ENCODE data around the gene STOML3.
A peak's percentile ranks its signal among the peaks of the same experiment; 100 is the strongest.

Gene STOML3, protein sequence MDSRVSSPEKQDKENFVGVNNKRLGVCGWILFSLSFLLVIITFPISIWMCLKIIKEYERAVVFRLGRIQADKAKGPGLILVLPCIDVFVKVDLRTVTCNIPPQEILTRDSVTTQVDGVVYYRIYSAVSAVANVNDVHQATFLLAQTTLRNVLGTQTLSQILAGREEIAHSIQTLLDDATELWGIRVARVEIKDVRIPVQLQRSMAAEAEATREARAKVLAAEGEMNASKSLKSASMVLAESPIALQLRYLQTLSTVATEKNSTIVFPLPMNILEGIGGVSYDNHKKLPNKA

DNA sequence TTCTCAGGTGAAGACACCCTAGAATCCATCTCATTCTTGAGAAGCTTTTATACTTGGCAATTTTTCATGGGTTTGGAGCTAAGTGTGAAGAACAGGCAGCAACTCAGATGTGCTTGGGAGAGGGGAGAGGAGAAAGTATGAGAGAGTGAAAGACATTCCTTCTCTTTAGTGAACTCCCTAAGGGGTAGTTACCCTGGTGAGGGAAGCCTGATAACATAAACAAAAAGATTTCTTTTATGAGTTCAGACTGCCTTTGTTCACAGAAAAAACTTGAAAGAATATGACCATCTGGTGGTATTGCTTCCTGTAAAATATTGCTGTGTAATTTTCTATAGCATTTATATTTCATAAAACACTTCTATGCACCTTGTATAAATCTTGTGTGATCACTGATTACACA lies at the start of gene STOML3:
Gene STOML3 (minus strand): TSS at position 139 of the 400 bp plus-strand sequence. CDS start 110 bp downstream, at position 29.
- Mint-ChIP-seq H3K9me3 (no peaks in the 10 kb centered on the region), H3K27ac (ENCODE audit: low read depth) (no peak within 1 kb of the TSS), H3K4me3 (no peak within 1 kb of the TSS), H3K27me3 (no peaks in the 10 kb centered on the region), H3K36me3 (ENCODE audit: insufficient read depth) (peaks cover 2% of the 10 kb centered on the region), H3K4me1 (no peaks in the 10 kb centered on the region)
- ATAC-seq (replicated peaks; ENCODE audit: extremely low read depth, poor library complexity, severe bottlenecking) = no peak
- DNase-seq (ENCODE audit: low spot score in 2 of 2) = no peak

DNA sequence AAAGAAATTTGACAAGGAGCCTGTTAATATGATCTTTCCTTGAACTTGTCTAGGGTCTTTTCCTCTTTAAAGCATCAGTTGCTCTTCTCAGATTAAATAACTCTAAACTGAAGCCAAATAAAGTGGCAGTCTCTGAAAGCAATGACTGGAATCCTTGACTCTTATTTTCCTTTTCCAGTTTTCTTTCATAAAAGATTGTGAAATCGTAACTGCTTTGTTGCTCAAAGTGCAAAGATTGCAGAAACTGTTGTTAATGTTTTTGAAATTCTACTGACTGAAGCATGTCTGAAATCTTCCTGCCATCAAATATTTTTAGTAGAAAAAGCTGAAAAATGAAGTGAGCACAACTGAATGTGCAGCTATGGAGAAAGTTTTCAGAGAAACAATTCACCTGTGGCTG lies 49.6 kb upstream of the STOML3 start:
- ATAC-seq (replicated peaks; ENCODE audit: extremely low read depth, poor library complexity, severe bottlenecking) (no peak), DNase-seq (ENCODE audit: low spot score in 2 of 2) (no peak)
- Mint-ChIP-seq H3K27ac (ENCODE audit: low read depth) (no peak overlapping the region), H3K36me3 (ENCODE audit: insufficient read depth) (peaks cover 25% of the 10 kb centered on the region), H3K27me3 (no peaks in the 10 kb centered on the region), H3K9me3 (no peaks in the 10 kb centered on the region), H3K4me3 (no peak overlapping the region), H3K4me1 (peaks cover 25% of the 10 kb centered on the region)

DNA sequence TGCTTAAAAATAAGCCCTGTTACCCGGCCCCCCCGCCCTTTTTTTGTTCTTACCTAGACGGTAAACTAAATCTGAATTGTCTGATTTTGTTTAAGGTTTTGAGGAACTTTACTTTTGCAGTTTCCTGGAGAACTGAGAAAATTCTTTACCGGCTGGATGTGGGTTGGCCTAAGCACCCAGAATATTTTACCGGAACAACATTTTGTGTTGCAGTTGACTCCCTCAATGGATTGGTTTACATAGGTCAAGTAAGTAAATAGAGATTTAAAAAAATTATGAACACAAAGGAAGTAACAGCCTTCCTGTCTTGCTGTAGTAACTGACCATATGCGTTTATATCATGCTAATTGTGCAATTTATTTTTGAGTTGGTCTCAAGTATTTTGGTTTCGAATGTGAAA lies 48.4 kb upstream of the STOML3 start:
- ATAC-seq (replicated peaks; ENCODE audit: extremely low read depth, poor library complexity, severe bottlenecking) = no peak
- Mint-ChIP-seq H3K36me3 (ENCODE audit: insufficient read depth) (peaks cover 23% of the 10 kb centered on the region), H3K27ac (ENCODE audit: low read depth) (peak overlapping the region; percentile 86), H3K4me3 (peak overlapping the region; percentile 85), H3K4me1 (peaks cover 36% of the 10 kb centered on the region), H3K9me3 (no peaks in the 10 kb centered on the region), H3K27me3 (no peaks in the 10 kb centered on the region)
- DNase-seq (ENCODE audit: low spot score in 2 of 2) = no peak

DNA sequence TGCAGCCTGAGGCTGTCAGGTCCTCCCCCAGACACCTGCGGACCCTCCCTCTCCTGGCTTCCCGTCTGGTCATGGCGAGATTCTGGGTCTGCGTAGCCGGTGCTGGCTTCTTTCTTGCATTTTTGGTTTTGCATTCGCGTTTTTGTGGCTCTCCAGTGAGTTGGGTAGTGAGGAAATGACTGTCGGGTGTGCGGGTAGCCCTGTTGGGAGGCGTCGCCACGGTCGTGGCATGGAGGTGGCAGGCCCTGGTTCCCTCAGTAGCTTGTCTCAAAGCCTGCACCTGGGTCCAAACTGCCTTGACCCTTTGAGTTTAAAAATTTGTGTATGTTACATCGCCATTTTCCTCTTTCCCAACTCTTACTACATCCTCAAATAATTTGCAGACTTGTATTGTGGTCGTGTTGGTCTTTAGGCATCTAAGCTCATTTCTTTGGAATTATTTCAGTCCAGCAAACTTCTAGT lies 48.0 kb upstream of the STOML3 start:
- Mint-ChIP-seq H3K9me3 (no peaks in the 10 kb centered on the region), H3K4me3 (peak overlapping the region; percentile 85), H3K36me3 (ENCODE audit: insufficient read depth) (peaks cover 22% of the 10 kb centered on the region), H3K27ac (ENCODE audit: low read depth) (peak overlapping the region; percentile 86), H3K4me1 (peaks cover 39% of the 10 kb centered on the region), H3K27me3 (no peaks in the 10 kb centered on the region)
- ATAC-seq (replicated peaks; ENCODE audit: extremely low read depth, poor library complexity, severe bottlenecking) (peak; percentile 57), DNase-seq (ENCODE audit: low spot score in 2 of 2) (peak in 1 of 2 donors; percentile 50)

DNA sequence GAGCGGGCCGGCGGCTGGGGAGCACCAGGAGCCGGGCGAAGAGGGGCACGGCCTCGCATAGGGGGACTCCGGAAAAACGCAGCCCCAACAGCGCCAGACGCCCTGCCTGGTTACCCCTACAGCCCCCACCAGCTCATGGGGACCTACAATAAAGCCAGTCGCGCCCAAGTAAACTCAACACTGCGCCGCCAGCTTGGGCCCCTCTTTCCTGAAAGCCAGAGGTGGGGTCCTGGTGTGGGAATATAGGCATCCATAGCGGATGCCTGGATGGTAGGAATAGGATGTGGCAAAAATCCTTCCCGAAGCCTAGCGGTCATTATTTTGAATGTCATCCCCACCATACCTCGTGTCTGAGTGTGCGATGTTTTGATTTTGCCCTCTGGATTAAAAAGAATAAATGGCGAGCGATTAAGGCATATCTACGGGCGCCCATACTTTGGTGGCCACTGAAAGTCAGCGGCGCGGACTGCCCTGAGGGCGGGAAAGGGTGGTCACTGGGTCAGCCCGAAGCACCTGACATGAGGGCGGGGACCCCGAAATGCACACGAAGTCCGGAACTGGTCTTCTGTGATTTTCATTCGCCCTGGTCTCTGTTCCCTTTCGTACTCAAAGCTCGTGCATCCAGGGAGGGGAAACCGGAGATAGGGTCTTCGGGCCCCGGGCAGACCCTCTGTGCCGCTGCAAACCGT lies 47.4 kb upstream of the STOML3 start, which contains the start of the genes NHLRC3 and PROSER1:
Gene NHLRC3 (plus strand): TSS at position 577 of the 689 bp plus-strand sequence. CDS start 184 bp downstream, outside the sequence.
Gene PROSER1 (minus strand): TSS at position 210 of the 689 bp plus-strand sequence. CDS start 847 bp downstream, outside the sequence.
- Mint-ChIP-seq H3K4me1 (peaks cover 39% of the 10 kb centered on the region), H3K9me3 (no peaks in the 10 kb centered on the region), H3K36me3 (ENCODE audit: insufficient read depth) (peaks cover 21% of the 10 kb centered on the region), H3K27me3 (no peaks in the 10 kb centered on the region), H3K4me3 (peak within 1 kb of the TSS; percentile 85), H3K27ac (ENCODE audit: low read depth) (peak within 1 kb of the TSS; percentile 86)
- ATAC-seq (replicated peaks; ENCODE audit: extremely low read depth, poor library complexity, severe bottlenecking) = peak; percentile 86
- DNase-seq (ENCODE audit: low spot score in 2 of 2) = peak; percentile 72 to 82

DNA sequence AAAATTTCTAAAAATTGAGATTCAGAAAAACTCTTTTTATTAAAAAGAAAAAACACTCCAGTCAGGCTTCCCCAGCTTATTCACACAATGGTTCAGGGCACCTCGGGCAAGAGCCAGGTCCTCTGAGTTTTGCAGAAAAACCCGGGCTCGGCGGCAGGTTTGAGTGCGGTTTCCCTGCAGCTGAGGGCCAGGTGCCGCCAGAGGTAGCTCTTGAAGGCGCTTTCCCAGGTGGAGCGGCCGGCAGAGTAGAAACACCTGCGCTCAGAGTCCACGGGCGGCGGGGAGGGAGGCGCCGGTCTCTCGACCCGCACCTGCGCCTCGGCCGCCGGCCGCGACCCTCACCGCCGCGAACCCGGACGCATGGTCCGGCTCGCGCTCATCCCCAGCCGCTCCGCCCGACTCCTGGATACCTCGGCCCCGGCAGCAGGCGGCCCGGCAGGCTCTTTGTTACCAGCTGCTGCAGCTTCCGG lies 46.8 kb upstream of the STOML3 start:
- peak overlapping the region; percentile 86 for H3K27ac Mint-ChIP-seq (ENCODE audit: low read depth)
- H3K4me1 Mint-ChIP-seq = peaks cover 39% of the 10 kb centered on the region
- H3K4me3 Mint-ChIP-seq = peak overlapping the region; percentile 85
- peak; percentile 3 for ATAC-seq (replicated peaks; ENCODE audit: extremely low read depth, poor library complexity, severe bottlenecking)
- no peaks in the 10 kb centered on the region for H3K27me3 Mint-ChIP-seq
- peak; percentile 13 to 18 for DNase-seq (ENCODE audit: low spot score in 2 of 2)
- no peaks in the 10 kb centered on the region for H3K9me3 Mint-ChIP-seq
- peaks cover 21% of the 10 kb centered on the region for H3K36me3 Mint-ChIP-seq (ENCODE audit: insufficient read depth)

DNA sequence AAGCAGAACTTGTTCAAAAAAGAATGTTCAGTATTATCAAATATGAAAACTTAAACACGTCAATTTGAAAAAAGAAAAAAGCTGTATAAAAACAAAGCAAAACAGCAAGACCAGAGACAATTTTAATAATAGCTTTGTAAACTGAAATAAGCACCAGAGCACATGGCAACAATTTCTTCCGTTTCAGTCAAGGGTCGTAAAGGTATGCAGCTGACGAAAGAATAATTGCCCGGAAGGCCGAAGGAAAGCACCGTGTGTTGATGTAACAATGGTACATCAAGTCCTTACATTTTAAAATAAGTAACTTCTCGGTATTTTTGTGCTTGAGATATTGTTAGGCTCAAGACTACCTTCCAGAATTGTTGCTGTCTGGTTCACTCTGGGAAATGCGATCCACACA lies 45.6 kb upstream of the STOML3 start:
- peak overlapping the region; percentile 86 for H3K27ac Mint-ChIP-seq (ENCODE audit: low read depth)
- peaks cover 21% of the 10 kb centered on the region for H3K36me3 Mint-ChIP-seq (ENCODE audit: insufficient read depth)
- H3K27me3 Mint-ChIP-seq = no peaks in the 10 kb centered on the region
- no peak for DNase-seq (ENCODE audit: low spot score in 2 of 2)
- peaks cover 48% of the 10 kb centered on the region for H3K4me1 Mint-ChIP-seq
- H3K4me3 Mint-ChIP-seq = peak overlapping the region; percentile 85
- no peak for ATAC-seq (replicated peaks; ENCODE audit: extremely low read depth, poor library complexity, severe bottlenecking)
- no peaks in the 10 kb centered on the region for H3K9me3 Mint-ChIP-seq

DNA sequence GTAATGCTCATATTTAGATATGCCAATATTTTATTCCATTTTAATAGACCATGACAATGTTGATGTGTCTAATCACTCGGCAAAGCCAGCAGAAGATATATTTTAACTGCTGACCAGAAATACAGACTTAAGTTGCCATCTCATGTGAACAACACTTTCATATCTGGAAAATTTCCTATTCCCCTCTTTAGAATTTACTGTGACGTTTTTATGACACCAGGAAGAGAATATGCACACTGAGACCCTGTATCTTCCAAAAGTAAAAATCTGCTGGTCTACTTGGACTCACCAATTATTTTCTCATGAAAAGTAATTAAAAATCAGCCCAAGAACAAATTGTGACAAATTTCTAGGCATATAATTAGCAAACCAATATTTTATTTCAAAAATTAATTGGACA lies 45.2 kb upstream of the STOML3 start:
- H3K9me3 Mint-ChIP-seq = no peaks in the 10 kb centered on the region
- no peaks in the 10 kb centered on the region for H3K27me3 Mint-ChIP-seq
- H3K4me1 Mint-ChIP-seq = peaks cover 45% of the 10 kb centered on the region
- ATAC-seq (replicated peaks; ENCODE audit: extremely low read depth, poor library complexity, severe bottlenecking) = no peak
- DNase-seq (ENCODE audit: low spot score in 2 of 2) = no peak
- peak overlapping the region; percentile 85 for H3K4me3 Mint-ChIP-seq
- H3K27ac Mint-ChIP-seq (ENCODE audit: low read depth) = peak overlapping the region; percentile 86
- H3K36me3 Mint-ChIP-seq (ENCODE audit: insufficient read depth) = peaks cover 21% of the 10 kb centered on the region

DNA sequence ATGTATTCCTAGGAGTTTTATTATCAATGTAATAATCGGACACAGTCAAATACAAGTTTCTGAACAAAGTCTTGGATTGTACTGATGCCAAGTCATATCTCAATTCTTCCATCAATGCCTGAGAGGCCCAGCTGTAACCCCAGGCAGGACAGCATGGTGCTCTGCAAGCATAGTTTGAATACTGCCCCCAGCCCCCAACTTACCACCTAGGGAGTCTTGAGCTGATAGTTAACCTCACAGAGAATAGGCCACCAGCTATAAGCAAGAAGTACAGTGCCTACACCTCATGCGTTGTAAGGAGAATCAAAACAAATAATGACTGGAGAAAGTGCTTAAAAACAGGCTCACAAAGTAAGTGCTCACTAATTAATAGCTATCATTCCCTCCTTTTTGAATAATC lies 44.6 kb upstream of the STOML3 start:
- Mint-ChIP-seq H3K36me3 (ENCODE audit: insufficient read depth) (peaks cover 22% of the 10 kb centered on the region), H3K4me3 (peak overlapping the region; percentile 85), H3K27me3 (no peaks in the 10 kb centered on the region), H3K4me1 (peaks cover 43% of the 10 kb centered on the region), H3K27ac (ENCODE audit: low read depth) (peak overlapping the region; percentile 86), H3K9me3 (no peaks in the 10 kb centered on the region)
- ATAC-seq (replicated peaks; ENCODE audit: extremely low read depth, poor library complexity, severe bottlenecking) (no peak), DNase-seq (ENCODE audit: low spot score in 2 of 2) (no peak)

DNA sequence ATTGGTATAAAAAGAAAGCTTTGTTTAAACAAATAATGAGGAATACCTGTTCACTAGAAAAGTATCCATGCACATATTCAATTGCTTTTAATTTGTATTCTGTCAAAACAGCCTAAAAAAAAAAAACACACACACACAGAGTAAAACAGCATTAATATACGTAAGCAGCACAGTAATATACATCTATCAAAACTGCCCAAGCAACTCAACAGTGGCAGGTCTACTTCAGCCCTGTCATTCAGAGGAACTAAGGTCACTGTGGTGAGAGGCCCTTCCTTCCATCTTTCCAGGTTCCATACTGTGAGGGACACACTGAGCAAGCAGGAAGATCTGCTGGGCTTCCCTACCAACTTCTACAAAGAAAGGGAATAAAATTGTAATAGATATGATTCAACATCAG lies 43.5 kb upstream of the STOML3 start:
- Mint-ChIP-seq H3K4me3 (no peak overlapping the region), H3K27ac (ENCODE audit: low read depth) (no peak overlapping the region)

DNA sequence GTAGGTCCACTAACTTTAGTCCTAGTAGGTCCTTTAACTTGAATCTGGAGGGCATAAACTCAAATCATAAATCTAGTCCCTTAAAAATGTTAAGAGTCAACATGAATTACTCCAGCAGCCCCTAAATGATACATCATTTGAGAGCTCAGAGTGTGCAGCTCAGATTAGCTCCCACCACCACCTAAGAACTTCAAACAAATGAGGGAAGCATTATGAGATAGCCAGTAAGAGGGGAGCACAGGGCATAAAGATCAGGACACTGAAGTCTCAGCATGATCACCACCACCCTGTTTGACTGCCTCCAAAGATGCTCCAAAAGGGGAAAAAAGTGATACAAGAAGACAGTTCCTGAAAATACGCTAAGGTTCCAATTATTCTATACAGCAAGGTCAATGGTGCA lies 41.5 kb upstream of the STOML3 start:
- H3K27ac Mint-ChIP-seq (ENCODE audit: low read depth) = no peak overlapping the region
- DNase-seq (ENCODE audit: low spot score in 2 of 2) = no peak
- H3K4me1 Mint-ChIP-seq = peaks cover 47% of the 10 kb centered on the region
- no peaks in the 10 kb centered on the region for H3K9me3 Mint-ChIP-seq
- no peaks in the 10 kb centered on the region for H3K27me3 Mint-ChIP-seq
- H3K36me3 Mint-ChIP-seq (ENCODE audit: insufficient read depth) = peaks cover 24% of the 10 kb centered on the region
- H3K4me3 Mint-ChIP-seq = no peak overlapping the region
- no peak for ATAC-seq (replicated peaks; ENCODE audit: extremely low read depth, poor library complexity, severe bottlenecking)

More for the DNA sequence above, 43.5 kb upstream of the STOML3 start:
- peaks cover 24% of the 10 kb centered on the region for H3K36me3 Mint-ChIP-seq (ENCODE audit: insufficient read depth)
- DNase-seq (ENCODE audit: low spot score in 2 of 2) (no peak), ATAC-seq (replicated peaks; ENCODE audit: extremely low read depth, poor library complexity, severe bottlenecking) (no peak)
- no peaks in the 10 kb centered on the region for H3K27me3 Mint-ChIP-seq
- peaks cover 43% of the 10 kb centered on the region for H3K4me1 Mint-ChIP-seq
- H3K9me3 Mint-ChIP-seq = no peaks in the 10 kb centered on the region

DNA sequence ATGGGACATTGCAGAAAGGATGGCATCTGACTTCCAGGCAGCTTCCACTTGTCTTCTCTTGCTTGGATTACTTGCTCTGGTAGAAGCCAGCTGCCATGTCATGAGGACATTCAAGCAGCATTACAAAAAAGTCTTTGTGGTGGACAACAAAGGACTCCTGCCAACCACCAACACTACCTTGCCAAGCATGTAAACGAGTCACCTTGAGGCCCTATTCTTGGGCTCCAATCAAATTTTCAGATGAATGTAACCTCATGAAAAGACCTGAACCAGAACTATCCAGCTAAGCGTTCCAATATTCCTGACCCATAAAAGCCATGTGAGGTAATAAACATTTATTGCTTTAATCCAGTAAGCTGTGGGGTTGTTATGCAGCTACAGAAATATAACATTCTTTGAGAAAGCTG lies 34.8 kb upstream of the STOML3 start:
- no peak for ATAC-seq (replicated peaks; ENCODE audit: extremely low read depth, poor library complexity, severe bottlenecking)
- Mint-ChIP-seq H3K9me3 (no peaks in the 10 kb centered on the region), H3K27ac (ENCODE audit: low read depth) (no peak overlapping the region), H3K4me3 (no peak overlapping the region), H3K4me1 (peaks cover 5% of the 10 kb centered on the region), H3K27me3 (no peaks in the 10 kb centered on the region), H3K36me3 (ENCODE audit: insufficient read depth) (peaks cover 61% of the 10 kb centered on the region)
- DNase-seq (ENCODE audit: low spot score in 2 of 2) = no peak
